Activated T-cell treated with anti-CD3 and anti-CD28 coated beads, Interleukin-2, amount 50 U/mL, for 48 hours (primary cell): Measurements from ENCODE around the gene ZNF92.

Source experiments
- DNase-seq, 2 experiments: peaks; one replicate each; pipeline ENCODE4 v3.0.0-alpha.2; 2020

ZNF92 gene

DNA sequence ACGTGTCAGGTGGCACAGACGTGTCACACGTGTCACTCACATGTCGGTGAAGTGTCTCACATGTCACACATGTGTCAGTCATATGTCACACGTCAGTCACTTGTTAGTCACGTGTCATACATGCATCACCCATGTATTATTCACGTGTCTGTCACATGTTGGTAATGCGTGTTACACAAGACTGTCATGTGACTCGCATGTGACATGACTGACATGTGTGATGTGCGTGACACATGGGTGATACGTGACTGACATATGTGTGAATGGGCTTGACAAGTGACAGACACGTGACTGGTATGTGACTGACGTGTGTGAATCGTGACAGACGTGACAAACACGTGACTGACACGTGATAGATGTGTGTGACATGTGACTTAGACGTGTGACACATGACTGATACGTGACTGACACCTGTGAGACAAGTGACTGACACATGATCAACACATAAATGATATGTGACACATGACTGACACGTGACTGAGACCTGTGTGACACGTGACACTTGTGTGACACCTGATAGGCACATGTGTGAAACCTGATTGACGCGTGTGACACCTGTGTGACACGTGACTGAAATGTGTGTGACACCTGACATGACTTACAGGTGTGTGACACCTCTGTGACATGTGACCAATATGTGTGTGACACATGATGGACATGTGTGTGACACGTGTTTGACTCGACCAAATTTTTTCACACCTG, 56.1 kb downstream of the ZNF92 start:
- DNase-seq = no peak

DNA sequence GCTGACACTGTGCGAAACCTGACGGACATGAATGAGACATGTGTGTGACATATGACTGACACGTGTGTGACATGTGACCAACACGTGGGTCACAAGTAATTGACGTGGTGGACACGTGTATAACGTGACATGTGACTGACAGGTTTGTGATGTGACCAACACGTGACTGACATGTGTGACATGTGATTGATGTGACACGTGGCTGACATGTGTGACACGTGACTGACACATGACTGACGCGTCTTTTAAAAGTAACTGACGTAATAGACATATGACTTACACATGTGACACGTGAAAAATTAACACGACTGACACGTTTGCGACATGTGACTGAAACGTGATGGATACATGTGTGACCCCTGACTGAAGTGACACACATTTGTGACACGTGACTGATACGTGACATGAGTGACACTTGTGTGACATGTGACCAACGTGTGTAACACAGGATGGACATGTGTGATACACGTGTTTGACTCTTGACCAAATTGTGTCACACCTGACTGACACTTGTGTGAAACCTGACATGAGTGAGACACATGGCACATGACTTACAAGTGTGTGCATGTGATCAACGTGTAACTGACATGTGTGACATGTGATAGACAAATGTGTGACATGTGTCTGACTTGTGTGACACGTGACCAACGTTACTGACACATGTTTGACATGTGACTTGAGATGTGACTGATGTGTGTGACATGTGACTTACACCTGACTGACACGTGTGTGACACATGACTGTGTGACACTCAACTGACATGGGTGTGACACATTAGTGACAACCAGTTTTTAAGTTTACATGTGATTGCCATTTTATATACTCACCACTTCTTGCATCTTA, 56.9 kb downstream of the ZNF92 start:
- no peak for DNase-seq

DNA sequence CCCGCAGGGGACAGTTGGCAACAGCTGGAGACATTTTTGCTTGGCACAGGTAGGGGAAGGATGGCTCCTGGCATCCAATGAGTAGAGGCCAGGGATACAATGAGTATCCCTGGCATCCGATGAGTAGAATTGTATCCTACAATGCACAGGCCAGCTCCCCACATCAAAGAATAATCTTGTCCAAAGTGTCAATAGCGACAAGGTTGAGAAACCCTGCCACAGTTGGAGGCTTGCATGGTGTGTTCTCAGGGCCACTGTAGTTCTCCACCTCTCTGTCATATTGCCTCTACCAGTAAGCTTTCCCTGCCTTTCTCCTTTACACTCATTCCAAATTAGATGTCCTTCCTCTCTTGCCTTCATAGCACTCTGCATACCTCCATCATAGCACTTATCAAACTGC, 60.7 kb downstream of the ZNF92 start:
- no peak for DNase-seq

DNA sequence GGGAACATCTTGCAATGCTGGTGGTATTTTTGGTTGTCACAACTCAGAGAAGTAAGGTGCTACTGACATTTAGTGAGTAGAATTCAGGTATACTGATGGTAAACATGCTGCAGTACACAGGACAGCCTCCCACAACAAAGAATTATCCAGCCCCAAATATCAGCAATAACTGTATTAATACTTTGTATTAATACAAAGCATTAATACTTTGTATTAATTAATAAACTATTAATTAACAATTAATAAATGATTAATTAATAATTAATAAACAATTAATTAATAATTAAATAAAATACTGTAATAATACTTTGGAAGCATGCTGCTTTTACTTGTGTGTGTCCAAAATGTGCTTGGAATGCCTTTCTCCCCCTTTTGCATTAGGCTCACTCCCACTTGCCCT, 62.5 kb downstream of the ZNF92 start:
- no peak for DNase-seq

DNA sequence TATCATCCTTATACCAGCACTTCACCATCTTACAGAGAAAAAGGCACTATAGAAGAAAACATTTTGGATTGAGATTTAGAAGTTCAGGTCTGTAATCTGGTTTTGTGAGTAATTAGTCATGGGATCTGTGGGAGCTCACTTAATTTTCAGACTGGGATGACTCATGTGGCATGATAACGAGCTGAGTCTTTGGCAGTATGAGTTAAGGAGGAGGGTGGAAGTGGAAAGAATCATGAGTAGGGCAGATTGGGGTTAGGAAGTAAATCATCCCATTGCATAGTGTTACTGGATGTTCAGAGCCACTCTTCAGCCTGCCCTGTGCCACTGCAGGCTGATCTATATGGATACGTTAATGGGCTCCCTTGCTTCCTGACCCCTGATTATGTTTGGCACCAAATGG, 64.9 kb downstream of the ZNF92 start:
- no peak for DNase-seq

DNA sequence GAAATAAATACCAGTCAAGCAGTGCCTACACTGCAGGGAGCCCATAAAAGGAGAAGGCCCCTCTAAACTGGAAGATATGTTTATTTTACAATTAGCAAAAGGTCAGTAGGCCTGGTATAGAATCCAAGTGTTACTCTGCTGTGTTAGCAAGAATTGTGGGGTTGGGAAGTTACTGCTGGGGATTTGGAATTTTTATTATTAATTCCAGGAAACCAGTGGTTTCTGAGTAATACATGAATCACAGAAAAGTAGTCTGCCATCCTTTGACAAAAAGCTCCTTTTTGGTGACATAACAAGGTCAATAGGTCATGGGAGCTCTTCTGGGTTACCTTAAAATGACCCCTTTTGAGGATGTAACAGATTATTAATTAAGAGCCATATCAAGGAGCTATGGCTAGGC, 67.4 kb downstream of the ZNF92 start:
- no peak for DNase-seq

DNA sequence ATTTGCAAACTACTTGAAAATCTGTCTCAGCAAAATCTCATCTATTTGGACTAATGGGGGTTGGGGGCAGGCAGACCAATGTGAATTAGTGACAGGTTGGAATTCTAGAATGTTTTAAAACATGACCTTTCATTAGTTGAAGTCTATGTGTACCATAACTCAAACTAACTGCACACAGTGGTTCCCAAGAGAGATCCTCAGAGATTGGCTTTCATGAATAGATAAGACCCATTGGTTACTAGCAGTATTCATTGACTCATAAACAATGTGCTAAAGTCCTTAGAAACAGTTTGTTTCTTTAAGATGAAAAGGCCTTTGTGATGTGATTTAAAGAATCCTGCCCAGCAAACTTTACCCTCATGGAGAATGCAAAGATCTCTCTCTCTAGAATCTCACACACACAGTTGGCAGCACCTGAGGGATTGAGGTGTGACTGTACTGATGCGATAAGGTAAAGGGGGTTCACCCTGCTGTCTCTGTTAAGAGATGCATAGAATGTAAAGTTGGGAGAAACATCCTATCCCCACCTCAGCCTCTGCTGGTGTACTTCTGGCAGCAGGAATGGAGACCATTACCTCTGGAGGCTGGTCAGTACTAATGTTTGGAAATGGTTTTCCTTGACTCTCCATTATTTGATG, 70.7 kb downstream of the ZNF92 start:
- DNase-seq = no peak

DNA sequence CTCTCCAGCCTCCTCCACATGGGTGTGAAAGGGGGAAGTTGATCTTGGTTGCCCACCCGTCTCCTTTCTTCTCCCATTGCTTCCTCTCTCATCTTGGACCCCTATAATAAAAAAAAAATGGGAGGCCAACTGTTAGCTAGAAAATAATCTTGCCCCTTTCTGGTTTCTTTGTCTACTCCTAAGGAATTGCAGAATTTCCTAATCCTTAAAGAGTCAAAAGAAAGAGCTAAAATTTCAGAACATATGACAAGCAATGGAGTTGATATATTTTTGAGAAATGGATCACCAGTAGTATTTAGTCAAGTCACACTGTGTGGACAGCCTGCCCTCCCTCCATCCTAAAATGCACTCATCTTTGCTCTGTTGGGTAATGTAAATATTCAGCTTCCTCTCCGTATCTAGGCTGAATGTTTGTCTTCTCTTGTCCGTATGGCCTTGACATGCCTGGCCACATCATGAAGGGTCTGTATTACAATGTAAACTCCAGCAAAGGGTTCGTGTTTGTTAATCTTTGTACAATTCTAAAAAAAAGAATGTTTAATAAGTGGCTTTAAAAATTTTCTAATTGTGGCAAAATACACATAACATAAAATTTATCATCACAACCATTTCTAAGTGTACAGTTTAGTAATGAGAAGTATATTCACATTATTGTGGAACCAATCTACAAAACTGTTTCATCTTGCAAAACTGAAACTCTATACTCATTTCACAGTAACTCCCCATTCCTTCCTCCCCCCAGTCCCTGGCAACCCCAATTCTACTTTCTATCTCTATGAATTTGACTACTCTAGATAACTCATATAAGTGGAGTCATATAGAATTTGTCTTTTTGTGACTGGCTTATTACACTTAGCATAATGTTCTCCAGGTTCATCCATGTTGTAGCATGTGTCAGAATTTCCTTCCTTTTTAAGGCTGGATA, 71.5 kb downstream of the ZNF92 start:
- no peak for DNase-seq

DNA sequence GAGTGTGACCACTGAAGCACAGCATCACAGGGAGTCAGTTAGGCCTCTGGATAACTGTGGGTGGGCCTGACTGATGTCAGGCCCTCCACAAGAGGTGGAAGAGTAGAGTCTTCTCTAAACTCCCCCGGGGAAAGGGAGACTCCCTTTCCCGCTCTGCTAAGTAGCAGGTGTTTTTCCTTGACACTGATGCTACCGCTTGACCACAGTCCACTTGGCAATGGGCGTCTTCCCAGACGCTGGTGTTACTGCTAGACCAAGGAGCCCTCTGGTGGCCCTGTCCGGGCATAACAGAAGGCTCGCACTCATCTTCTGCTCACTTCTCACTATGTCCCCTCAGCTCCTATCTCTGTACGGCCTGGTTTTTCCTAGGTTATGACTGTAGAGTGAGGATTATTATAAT, 73.4 kb downstream of the ZNF92 start:
- peak; percentile 20 to 26 for DNase-seq

DNA sequence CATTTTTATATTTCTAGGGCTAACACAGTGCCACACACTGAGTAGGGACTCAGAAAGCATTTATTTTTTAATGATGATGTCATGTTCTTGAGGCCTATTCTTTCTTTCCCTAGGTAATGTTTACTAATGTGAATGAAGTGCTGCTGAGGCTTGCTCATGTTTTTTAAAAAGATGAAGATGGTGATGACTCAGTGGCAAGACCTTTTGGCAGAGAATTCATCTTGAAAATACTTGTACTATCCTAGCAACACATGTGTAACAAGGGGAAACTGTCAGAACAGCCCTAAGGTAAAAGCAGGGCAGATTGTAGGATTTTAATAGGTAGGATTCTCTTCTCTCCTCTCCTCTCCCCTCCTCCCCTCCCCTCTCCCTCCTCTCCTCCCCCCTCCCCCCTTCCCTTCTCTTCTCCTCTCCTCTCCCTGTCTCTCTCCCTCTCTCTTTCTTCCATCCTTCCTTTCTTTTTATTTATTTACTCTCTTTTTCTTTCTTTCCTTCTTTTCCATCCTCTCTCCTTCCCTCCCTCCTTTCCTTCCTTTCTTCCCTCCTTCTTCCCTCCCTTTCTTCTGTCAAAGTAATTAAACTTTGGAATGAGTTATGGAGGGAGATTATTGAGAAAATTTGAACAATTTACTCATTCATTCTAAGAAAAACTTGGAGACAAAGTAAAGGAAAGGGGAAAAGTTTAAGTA, 75.3 kb downstream of the ZNF92 start:
- DNase-seq = no peak

DNA sequence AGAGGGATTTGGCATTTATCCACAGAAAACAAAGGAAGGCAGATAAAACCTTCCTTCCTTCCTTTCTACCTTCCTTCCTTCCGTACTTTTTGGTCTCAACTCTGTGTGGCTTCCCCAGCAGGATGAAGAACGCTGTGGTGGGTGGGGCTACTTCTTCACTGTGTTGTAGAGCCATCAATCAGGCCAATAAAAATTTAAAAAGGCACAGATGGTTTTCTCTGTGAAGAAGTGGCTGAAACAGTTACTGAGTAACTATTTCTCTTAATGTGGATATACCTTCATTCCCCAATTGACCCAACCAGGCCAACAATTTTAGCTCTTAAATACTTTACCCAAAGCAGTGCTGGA, 75.8 kb downstream of the ZNF92 start:
- DNase-seq = no peak
